GM18868 (cell line): Measurements from ENCODE around the gene ITPKC.
A peak's percentile ranks its signal among the peaks of the same experiment; 100 is the strongest.

ENCODE experiments used
- ATAC-seq: cut with Tn5 transposase; IDR thresholded peaks from one replicate; pipeline ENCODE4 v1.9.1; 2021; ENCODE audit warnings: mild to moderate bottlenecking, moderate library complexity; ENCODE audit not compliant: unreplicated experiment

ITPKC gene

GRCh38 chr19:40690050-40690692 is 26.7 kb upstream of the ITPKC start, which contains the start of gene NUMBL:
Gene NUMBL, minus strand, starts transcription at chr19:40690651. Its CDS starts 168 bp downstream, at chr19:40690483.
- no peak for ATAC-seq

- peak; percentile 66 for ATAC-seq
Measured at GRCh38 chr19:40690693-40691420, 26.1 kb upstream of the ITPKC start.

DNA sequence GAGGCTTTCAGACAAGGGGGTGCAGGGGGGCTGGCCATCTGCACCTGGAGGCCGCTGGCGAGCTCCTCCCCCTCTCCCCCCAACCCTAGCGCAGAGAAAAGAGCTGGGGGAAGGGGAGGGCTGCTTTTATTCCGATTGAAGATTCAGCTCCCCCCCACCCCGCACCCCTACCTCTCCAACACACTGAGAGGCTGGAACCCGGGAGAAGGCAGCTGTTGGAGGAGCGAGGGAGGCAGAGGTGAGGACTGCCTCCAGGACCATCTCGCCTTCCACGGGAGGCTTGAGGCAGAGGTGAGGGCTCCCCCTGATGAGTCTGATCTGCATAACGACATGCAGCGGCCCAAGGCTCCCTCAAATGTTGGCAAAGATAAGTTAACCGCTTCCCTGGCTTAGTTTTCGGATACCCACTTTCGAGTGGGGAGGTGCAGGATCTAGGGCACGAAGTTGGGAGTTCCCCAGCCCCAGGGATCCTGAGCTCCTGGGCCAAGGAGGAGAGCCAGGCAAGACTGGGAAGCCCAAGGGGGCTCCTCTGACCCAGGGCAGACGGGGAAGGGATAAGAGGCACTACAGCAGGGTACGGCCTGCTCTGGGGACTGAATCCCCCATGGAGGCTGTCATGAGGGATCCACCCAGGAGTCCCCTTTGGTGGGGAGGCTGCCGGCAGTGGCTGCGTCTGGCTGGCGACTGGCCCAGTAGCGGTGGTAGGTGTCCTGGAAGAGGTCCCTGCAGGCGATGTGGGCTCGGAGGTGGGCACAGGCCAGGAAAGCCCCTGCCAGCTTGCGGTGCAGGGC is 25.3 kb upstream of the ITPKC start:
- ATAC-seq: no peak

DNA sequence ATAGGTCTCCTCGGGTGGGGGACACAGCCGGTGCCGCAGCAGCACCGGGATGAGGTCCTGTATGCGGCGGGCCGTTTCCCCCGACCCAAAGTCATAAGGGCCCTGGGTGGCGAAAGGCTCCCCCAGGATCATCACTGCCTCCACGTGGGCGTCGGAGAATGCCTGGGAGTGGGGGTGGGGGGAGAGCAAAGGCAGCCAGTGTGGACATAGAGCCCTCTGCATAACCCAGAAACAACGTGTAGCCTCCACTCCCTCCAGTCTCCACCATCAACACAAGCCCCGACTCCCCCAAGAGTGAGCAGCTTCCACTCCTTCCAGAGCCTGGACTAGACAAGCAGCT is 24.7 kb upstream of the ITPKC start:
- no peak for ATAC-seq

DNA sequence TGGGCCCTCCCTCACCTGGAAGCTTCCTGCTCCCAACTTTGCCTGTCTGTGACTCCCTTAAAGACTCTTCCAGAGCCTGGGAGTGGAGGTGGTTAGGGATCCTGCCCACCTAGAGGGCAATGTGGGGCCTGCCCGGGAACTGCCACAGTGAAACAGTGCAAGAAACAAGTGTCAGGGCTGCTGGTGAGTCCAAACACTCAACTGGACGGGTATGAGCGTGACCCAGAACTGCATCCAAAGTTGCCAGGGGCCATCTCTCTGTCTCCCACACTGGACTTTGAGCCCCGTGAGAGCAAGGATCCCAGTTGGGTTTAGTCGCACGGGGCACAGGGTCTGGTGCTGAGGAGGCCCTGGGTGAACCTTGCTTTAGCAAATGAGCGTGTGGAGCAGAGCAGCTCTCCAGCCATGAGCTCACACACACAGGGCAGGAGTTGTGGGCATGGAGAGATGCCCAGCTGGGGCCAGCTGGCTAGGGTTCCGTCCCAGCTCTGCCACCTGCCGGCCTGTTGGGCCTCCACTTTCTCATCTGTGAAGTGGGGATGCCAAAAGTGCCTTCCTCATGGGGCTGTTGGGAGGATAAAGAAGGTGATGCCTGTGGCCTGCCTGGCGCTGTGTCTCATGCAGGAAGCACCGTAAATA is 23.6 kb upstream of the ITPKC start:
- no peak for ATAC-seq

DNA sequence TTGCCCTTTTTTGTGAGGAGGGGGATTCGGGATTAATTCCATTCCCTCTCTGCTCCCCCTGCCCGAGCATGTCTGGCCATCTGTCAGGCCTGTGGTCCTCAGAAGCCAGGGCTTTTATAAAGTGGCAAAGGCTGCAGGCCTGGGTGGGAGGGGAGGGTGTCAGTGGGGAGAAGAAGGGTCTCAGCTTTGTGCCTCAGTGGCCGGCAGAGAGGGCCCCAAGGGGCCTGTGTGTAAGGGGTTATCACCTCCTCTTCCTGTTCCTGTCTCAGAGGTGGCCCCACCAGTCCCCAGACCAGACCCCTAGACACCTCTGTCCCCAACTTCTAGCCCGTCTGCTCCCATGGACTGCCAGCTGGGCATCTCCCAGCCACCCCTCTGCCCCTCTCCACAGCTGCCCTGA is 23.0 kb upstream of the ITPKC start:
- no peak for ATAC-seq

DNA sequence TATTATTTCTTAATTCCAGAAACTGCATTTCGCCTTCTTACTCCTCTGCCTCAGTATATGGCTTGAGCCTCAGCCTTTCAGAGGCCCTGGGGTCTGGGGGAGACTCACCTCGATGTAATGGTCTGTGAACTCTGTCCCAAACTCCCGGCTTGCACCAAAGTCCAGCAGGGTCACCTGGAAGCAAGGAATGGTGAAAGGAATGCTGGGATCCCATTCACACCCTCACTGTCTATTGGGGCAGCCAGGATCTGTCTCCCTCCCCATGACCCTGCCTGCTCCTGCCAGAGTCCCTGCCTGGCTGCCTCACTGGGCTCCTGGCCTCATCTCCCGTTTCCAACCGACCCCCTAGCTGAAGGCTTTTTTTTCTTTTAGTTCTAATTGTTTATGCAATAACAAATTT is 21.0 kb upstream of the ITPKC start:
- ATAC-seq: no peak

GRCh38 chr19:40697007-40697406 is 19.9 kb upstream of the ITPKC start:
- ATAC-seq: no peak

GRCh38 chr19:40700083-40700482 is 16.8 kb upstream of the ITPKC start:
- no peak for ATAC-seq

- ATAC-seq: no peak
Measured at GRCh38 chr19:40701758-40702157, 15.2 kb upstream of the ITPKC start.

- ATAC-seq: no peak
Measured at GRCh38 chr19:40702337-40703012, 14.4 kb upstream of the ITPKC start.

GRCh38 chr19:40703029-40703755 is 13.7 kb upstream of the ITPKC start:
- no peak for ATAC-seq

- ATAC-seq: no peak
Measured at GRCh38 chr19:40704491-40705361, 12.2 kb upstream of the ITPKC start.

- ATAC-seq: no peak
Measured at GRCh38 chr19:40705362-40705651, 11.6 kb upstream of the ITPKC start.

- ATAC-seq: no peak
Measured at GRCh38 chr19:40705950-40706619, 10.8 kb upstream of the ITPKC start.

DNA sequence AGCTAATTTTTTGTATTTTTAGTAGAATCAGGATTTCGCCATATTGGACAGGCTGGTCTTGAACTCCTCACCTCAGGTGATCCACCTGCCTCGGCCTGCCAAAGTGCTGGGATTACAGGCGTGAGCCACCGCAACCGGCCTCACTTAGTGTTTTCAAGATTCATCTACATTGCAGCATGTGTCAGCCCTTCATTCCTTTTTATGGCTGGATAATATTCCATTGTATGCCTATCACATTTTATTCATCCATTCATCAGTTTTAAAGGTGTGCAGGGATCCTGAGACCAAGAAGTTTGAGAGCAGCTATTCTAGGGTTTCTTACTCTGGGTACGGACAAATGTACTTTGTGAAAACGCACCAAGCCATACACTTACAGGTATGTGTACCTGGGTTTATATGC is 9.3 kb upstream of the ITPKC start:
- no peak for ATAC-seq

DNA sequence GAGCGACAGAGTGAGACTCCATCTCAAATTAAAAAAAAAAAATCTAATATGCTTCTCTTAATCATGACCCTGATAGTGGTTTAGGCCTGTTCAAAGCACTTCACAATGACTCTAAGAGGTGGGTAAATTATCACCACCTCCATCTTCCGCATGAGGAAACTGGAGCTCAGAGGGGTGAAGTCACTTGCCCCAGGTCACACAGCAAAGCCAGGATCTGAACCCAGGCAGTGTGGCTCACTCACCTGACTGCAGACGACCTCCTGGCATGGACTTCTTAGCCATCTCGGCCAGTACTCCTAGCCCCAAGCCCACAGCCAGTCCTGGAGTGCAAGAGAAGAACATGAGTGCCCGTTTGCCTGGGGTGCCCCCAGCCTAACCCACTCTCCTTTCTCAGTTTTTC is 7.1 kb upstream of the ITPKC start:
- no peak for ATAC-seq

- no peak for ATAC-seq
Measured at GRCh38 chr19:40713939-40714338, 3.0 kb upstream of the ITPKC start.
